Measurements from ENCODE around the gene SRCAP.
A peak's percentile ranks its signal among the peaks of the same experiment; 100 is the strongest.

SRCAP gene

GRCh38 chr16:30698816-30699614, at the start of gene SRCAP:
TSS of gene SRCAP (plus strand) at chr16:30699171. CDS start at chr16:30700825, 1,654 bp downstream.
- peak; percentile 72 for DNase-seq (ENCODE audit: low read depth)

DNA sequence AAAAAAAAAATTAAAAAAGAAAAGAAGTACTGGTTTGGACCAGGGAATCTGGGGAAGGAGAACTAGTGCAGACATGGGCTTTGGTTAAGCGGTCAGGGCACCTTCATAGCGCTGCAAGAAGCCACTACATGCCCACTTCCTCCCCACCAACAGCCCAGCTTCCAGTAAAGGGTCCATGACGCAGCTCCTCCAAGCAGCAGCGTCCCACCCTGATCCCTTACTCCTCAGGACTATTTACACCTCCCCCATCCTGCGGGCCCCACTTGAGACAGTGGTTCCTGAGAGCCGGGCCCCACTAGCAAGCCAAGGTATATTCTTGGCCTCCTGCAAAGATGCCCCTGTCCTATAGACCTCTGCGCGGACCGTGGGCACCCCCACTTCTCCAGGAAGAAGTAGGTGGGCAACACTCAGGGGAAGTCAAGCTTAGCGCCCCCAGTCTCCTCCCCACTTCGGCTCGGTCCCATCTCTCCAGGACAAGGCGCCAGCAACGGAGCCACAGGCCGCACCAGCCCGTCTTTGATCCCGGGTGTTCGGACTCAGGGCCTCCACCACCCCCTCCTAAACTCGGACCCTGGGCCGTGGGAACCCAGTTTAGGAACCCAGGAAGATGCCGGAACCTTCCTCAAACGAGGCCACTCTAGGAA, 49.1 kb upstream of the SRCAP start:
- DNase-seq (ENCODE audit: low read depth): peak; percentile 16

DNA sequence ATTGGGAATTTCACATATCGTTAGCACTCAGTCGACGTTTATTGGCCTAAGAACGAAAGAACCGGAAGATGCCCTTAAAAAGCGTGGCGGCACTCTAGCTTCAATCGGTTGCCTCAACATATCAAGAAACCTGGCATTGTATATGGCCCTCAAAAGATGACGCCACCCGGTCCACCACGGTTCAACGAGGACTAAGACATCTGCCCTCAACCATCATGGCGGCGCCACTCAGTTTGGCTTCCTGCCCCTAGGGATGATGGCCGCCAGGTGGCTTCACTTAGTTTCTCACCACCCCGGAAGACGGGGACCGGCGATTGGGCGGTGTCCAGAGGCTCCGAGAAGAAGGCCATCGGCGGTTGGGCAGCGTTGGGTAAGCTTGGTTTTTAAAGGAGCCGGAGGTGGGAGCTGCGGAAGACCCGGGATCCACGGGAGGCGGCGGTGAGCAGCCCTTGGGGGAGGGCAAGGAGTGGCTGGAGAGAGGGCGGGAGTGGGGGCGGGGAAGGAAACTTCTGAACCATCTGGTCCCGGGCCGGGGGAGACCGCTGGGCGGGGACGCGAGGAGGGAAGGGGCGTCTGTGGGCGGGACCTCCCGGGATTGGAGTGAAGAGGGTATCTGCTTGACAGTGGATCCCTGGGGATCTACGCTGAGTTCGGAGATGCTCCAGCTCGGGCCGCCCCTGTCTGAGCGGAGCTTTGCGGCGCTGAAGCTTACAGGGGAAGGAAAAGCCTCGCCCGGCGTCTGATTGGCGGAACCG, 48.4 kb upstream of the SRCAP start, which contains the start of gene PRR14:
Gene PRR14 (plus strand): TSS at position 592 of the 755 bp plus-strand sequence. CDS start 686 bp downstream, outside the sequence.
- DNase-seq (ENCODE audit: low read depth): peak; percentile 94

DNA sequence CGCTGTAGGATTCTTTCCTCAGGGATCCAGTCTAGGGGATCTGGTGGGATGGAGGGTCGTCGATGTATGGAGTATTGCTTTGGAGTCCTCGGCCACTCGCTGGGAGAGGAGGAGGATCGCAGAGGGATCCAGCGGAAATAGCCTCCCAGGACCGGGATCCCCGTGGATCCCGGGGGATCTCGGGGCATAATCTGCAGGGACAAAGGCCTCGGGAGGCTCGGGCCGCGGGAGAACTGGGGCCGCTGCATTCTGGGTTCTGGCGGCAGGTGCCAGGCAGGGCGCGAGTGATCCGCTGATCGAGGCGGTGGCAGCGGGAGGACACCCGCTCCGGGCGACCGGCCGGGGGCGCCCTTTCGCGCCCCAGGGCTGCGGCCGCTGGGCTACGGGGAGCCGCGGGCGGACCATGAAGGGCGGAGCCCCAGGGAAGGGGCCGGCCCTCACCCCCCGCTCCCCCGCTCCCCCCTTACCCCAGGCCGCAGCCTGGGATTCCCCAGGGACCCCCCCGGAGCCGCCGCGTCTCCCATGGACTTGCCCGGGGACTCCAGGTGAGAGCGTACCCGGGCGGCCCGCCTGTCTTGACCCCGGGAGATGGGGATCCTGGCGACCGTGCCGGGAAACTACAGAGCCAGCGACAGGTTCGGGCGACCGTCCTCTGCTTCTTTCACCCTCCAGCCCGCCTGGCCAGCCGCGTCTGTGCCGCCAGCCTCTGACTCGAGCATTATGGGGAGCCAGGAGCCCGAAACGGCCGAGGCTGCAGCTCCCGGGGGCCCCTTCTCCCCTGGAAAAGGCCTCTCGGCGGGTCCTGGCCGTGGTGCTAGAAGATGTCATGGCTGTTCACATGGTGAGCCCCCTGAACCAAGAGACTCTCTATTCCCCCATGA, 47.6 kb upstream of the SRCAP start:
- DNase-seq (ENCODE audit: low read depth): peak; percentile 61

DNA sequence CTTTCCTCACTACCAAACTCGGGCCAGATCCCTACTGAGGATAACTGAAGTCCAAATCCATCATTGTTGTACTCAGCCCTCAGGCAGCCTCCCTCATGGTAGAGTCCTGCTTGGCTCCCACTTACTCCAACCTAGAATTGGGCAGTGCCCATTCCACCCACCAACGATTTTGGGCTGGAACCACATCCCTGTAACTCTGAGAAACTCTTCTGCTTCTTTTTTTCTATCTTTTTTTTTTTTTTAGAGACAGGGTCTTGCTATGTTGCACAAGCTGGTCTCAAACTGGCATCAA, 47.0 kb upstream of the SRCAP start:
- no peak for DNase-seq (ENCODE audit: low read depth)

- no peak for DNase-seq (ENCODE audit: low read depth)
These were observed 46.3 kb upstream of the SRCAP start for GRCh38 chr16:30652718-30653117.

DNA sequence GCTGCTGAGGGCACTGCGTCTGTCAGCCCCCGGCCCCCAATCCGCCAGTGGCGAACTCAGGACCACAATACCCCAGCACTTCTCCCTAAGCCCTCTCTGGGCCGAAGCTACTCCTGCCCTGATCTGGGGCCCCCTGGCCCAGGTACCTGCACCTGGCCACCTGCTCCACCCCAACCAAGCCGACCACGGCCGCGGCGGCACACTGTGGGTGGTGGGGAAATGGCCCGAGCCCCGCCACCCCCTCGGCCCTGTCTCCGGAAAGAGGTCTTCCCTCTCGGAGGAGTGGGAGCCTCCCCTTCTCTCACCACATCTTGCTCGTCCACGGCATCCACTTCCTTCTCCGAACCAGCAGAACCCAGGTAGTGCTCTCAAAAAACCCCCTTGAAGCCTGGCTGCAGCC, 44.1 kb upstream of the SRCAP start:
- DNase-seq (ENCODE audit: low read depth): no peak

- DNase-seq (ENCODE audit: low read depth): no peak
These were observed 43.1 kb upstream of the SRCAP start for GRCh38 chr16:30655815-30656347.

- no peak for DNase-seq (ENCODE audit: low read depth)
These were observed 42.6 kb upstream of the SRCAP start for GRCh38 chr16:30656388-30656787.

- no peak for DNase-seq (ENCODE audit: low read depth)
These were observed 41.8 kb upstream of the SRCAP start for GRCh38 chr16:30656974-30657865.

- DNase-seq (ENCODE audit: low read depth): peak; percentile 100
These were observed 40.9 kb upstream of the SRCAP start, which contains the start of gene FBRS for GRCh38 chr16:30657866-30658730. TSS of gene FBRS (plus strand) at chr16:30658431. CDS start at chr16:30659519, 1,088 bp downstream.

- DNase-seq (ENCODE audit: low read depth): no peak
These were observed 40.1 kb upstream of the SRCAP start for GRCh38 chr16:30658731-30659506.

- peak; percentile 26 for DNase-seq (ENCODE audit: low read depth)
These were observed 39.2 kb upstream of the SRCAP start for GRCh38 chr16:30659507-30660423.

- peak; percentile 57 for DNase-seq (ENCODE audit: low read depth)
These were observed 38.3 kb upstream of the SRCAP start for GRCh38 chr16:30660424-30661261.

- DNase-seq (ENCODE audit: low read depth): no peak
These were observed 36.5 kb upstream of the SRCAP start for GRCh38 chr16:30662449-30662848.

- DNase-seq (ENCODE audit: low read depth): no peak
These were observed 35.9 kb upstream of the SRCAP start for GRCh38 chr16:30663038-30663437.

GRCh38 chr16:30663820-30664219, 35.2 kb upstream of the SRCAP start:
- DNase-seq (ENCODE audit: low read depth): no peak

Measured in activated T-cell treated with anti-CD3 and anti-CD28 coated beads for 1 hour (primary cell).